ENCODE data around the gene PRKACB. TPM values are rescaled to one million over a fixed set of nuclear protein-coding genes. Genes with fewer than 3 reads are reported as not detected.

The PRKACB gene
- total and polyA plus RNA-seq, 2 of the 8 experiments (the other 6 are each of a cell fraction or from before 2014, with no cell fraction given): 7.8 to 31.0 TPM

DNA sequence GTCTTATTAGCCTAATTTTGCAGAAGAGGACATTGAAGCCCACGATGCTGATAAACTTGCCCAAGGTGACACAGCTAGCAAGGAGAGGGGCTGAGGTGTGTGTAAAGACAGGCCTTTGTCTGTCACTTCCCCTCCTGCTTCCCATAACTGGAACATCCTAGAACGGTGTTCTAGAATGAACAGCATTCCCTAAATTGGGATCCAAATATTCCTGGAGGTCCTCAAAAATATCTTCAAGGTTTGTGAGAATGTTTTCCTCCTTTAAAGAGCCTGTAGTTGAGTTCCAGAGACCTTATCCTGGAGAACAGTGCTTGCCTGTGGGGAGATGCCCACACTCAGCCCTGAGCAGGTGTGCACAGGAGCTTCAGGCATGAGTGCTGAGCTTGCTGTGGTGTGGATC lies 115.9 kb downstream of the PRKACB start (continued):
- TF ChIP-seq CEBPB (IDR thresholded peaks at IDR 0.05; ENCODE audit: low read depth, low read length): no peak
- TF ChIP-seq PHF8 (conservative IDR thresholded peaks at IDR 0.05; ENCODE audit: low read depth, low read length): no peak
- TF ChIP-seq GABPA (IDR thresholded peaks at IDR 0.05; ENCODE audit: borderline replicate concordance, insufficient read depth, low read length): no peak

Data from H1 (cell line).